DOHH2 (cell line): ENCODE data around the gene SMIM22.

Experiments used
- H3F3A ChIP-seq: fragments of 200-600 bp; sonication (generic), shearing (Covaris generic); 2 replicates; pipeline ENCODE4 v1.6.0; 2016; ENCODE audit warnings: antibody characterized with exemption, mild to moderate bottlenecking; ENCODE audit not compliant: control insufficient read depth, insufficient read depth
- H3K27ac ChIP-seq: fragments of 200-600 bp; sonication (generic); 2 replicates; pipeline ENCODE4 v1.5.1; 2014; ENCODE audit warnings: low read depth, mild to moderate bottlenecking, low read length, moderate library complexity
- H3K27me3 ChIP-seq: fragments of 200-600 bp; sonication (generic); 2 replicates; pipeline ENCODE4 v1.6.1; 2014; ENCODE audit warnings: mild to moderate bottlenecking, low read length, mixed read lengths; ENCODE audit not compliant: control insufficient read depth
- H3K36me3 ChIP-seq: fragments of 200-600 bp; sonication (generic); 2 replicates; pipeline ENCODE4 v1.6.1; 2014; ENCODE audit warnings: mild to moderate bottlenecking, low read length, moderate library complexity, mixed read lengths; ENCODE audit not compliant: control insufficient read depth
- H3K4me1 ChIP-seq: fragments of 200-600 bp; sonication (generic); 2 replicates; pipeline ENCODE4 v1.6.1; 2014; ENCODE audit warnings: mild to moderate bottlenecking, low read length, mixed read lengths; ENCODE audit not compliant: control insufficient read depth
- H3K4me2 ChIP-seq: fragments of 200-600 bp; sonication (generic); 2 replicates; pipeline ENCODE4 v1.6.0; 2014; ENCODE audit warnings: mild to moderate bottlenecking, low read length, moderate library complexity
- H3K4me3 ChIP-seq: fragments of 200-600 bp; sonication (generic); 2 replicates; pipeline ENCODE4 v1.5.1; 2014; ENCODE audit warnings: mild to moderate bottlenecking, low read length, mixed read lengths
- H3K79me2 ChIP-seq: fragments of 200-600 bp; sonication (generic); 2 replicates; pipeline ENCODE4 v1.6.1; 2014; ENCODE audit warnings: mild to moderate bottlenecking, low read length, mixed read lengths; ENCODE audit not compliant: control insufficient read depth
- H3K9me2 ChIP-seq: fragments of 200-600 bp; sonication (generic); replicated peaks from 2 replicates; pipeline ENCODE4 v1.6.1; 2014; ENCODE audit warnings: mild to moderate bottlenecking, low read length, mixed read lengths; ENCODE audit not compliant: control insufficient read depth
- H3K9me3 ChIP-seq: fragments of 200-600 bp; sonication (generic); 2 replicates; pipeline ENCODE4 v1.6.1; 2014; ENCODE audit warnings: antibody characterized with exemption, low read length, mixed read lengths; ENCODE audit not compliant: control insufficient read depth, insufficient read depth
- H4K20me1 ChIP-seq: fragments of 200-600 bp; sonication (generic); 2 replicates; pipeline ENCODE4 v1.6.0; 2014; ENCODE audit warnings: low read depth, mild to moderate bottlenecking, antibody characterized with exemption, low read length, moderate library complexity; ENCODE audit not compliant: control insufficient read depth, insufficient read depth
- CTCF ChIP-seq: fragments of 200-600 bp; sonication (generic); IDR thresholded peaks from one replicate; pipeline ENCODE4 v1.5.1; 2014; ENCODE audit warnings: antibody characterized with exemption, mild to moderate bottlenecking, low read depth, low read length; ENCODE audit not compliant: poor library complexity, severe bottlenecking
- EZH2phosphoT487 ChIP-seq: fragments of 200-600 bp; sonication (generic); IDR thresholded peaks from 2 replicates; pipeline ENCODE4 v1.6.1; 2017; ENCODE audit warnings: borderline replicate concordance, mild to moderate bottlenecking, antibody characterized with exemption, low read length, moderate library complexity, mixed read lengths

SMIM22 gene

DNA sequence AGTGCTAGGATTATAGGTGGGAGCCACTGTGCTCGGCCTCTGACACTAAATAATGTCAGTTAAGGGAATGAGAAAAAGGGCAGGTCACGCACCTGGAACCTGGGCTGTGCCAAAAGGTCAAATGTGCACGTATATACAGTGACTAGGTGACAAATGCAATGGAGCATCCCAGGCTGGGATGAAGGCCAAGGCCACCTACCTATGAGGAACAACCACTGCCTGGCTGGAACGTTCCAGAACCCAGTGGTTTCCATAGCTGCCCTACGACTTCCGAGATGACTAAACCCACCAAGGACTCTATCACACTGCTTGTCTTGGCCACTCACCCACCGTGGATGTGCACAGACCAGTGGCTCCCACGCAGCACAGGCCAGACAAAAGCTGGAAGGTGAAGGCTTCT, 44.3 kb upstream of the SMIM22 start:
- Histone ChIP-seq H3K9me3 (no peaks in the 10 kb centered on the region), H3K9me2 (no peaks in the 10 kb centered on the region), H4K20me1 (no peaks in the 10 kb centered on the region), H3K79me2 (no peaks in the 10 kb centered on the region), H3K4me2 (no peak overlapping the region), H3F3A (no peaks in the 10 kb centered on the region), H3K27me3 (no peaks in the 10 kb centered on the region), H3K4me1 (peaks cover 22% of the 10 kb centered on the region), H3K36me3 (peaks cover 40% of the 10 kb centered on the region), H3K4me3 (no peak overlapping the region), H3K27ac (no peak overlapping the region)
- no peak for TF ChIP-seq EZH2phosphoT487
- no peak for TF ChIP-seq CTCF

GRCh38 chr16:4752351-4753100, 42.6 kb upstream of the SMIM22 start:
- Histone ChIP-seq H3K36me3 (peaks cover 45% of the 10 kb centered on the region), H3K4me2 (no peak overlapping the region), H4K20me1 (no peaks in the 10 kb centered on the region), H3K4me3 (no peak overlapping the region), H3K27ac (no peak overlapping the region), H3K9me3 (no peaks in the 10 kb centered on the region), H3F3A (no peaks in the 10 kb centered on the region), H3K79me2 (no peaks in the 10 kb centered on the region), H3K27me3 (no peaks in the 10 kb centered on the region), H3K4me1 (peaks cover 13% of the 10 kb centered on the region), H3K9me2 (no peaks in the 10 kb centered on the region)
- TF ChIP-seq CTCF (no peak), EZH2phosphoT487 (no peak)

DNA sequence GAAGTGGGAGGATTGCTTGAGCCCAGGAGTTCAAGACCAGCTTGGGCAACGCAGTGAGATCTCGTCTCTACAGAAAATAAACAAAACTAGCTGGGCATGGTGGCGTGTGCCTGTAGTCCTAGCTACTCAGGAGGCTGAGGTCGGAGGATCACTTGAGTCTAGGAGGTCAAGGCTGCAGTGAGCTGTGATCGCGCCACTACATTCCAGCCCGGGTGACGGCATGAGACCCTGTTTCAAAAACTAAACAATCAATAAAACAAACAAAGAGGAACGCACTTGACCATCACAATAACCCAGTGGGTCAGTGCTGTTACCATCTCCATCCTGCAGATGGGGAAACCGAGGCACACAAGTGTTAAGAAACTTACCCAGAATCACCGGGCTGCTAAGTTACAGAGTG, 41.9 kb upstream of the SMIM22 start:
- Histone ChIP-seq H3K4me3 (no peak overlapping the region), H3K79me2 (no peaks in the 10 kb centered on the region), H4K20me1 (no peaks in the 10 kb centered on the region), H3K36me3 (peaks cover 48% of the 10 kb centered on the region), H3K27ac (no peak overlapping the region), H3K4me1 (peaks cover 6% of the 10 kb centered on the region), H3K9me2 (no peaks in the 10 kb centered on the region), H3K9me3 (no peaks in the 10 kb centered on the region), H3K4me2 (no peak overlapping the region), H3K27me3 (no peaks in the 10 kb centered on the region), H3F3A (no peaks in the 10 kb centered on the region)
- no peak for TF ChIP-seq EZH2phosphoT487
- no peak for TF ChIP-seq CTCF
